Measurements from ENCODE around the gene RSPH9. TPM values are rescaled to one million over a fixed set of nuclear protein-coding genes. Genes with fewer than 3 reads are reported as not detected.
A peak's percentile ranks its signal among the peaks of the same experiment; 100 is the strongest.

The RSPH9 gene, protein sequence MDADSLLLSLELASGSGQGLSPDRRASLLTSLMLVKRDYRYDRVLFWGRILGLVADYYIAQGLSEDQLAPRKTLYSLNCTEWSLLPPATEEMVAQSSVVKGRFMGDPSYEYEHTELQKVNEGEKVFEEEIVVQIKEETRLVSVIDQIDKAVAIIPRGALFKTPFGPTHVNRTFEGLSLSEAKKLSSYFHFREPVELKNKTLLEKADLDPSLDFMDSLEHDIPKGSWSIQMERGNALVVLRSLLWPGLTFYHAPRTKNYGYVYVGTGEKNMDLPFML
- total RNA-seq (ENCODE audit: unreplicated experiment) = not detected
- long read RNA-seq, partial matches to known transcripts = 0 of 1 reads
- long read RNA-seq, other reads (novel, unspliced or antisense) = 1 of 1 reads

DNA sequence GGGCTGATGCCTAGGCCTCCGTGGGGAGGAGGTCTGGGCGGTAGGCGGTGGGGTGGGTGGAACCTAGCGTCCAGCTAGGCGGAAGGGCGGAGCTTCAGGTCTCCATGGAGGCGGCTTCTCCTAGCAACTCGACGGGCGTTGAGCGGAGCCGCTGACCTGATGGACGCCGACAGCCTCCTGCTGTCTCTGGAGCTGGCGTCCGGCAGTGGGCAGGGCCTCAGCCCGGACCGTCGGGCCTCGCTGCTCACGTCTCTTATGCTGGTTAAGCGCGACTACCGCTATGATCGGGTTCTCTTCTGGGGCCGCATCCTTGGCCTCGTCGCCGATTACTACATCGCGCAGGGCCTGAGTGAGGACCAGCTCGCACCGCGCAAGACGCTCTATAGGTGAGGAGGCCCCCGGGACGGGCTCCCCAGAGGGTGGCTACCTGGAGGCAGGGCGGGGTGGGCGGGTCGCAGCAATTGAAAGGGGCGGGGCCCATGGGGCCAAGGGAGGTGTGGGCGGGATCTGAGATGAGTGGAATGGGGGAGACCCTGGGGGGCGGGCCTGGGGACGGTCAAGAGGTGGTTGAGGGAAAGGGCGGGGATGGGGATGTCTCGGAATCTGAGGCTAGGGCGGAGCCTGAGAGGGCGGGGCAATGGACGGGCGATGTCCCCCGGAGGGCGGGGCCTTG, at the start of gene RSPH9:
Gene RSPH9, plus strand, starts transcription at position 97 of the 673 bp plus-strand sequence. Its CDS starts 63 bp downstream, at position 160.
- peak; percentile 61 for DNase-seq (ENCODE audit: low spot score)
- Mint-ChIP-seq H3K36me3 (ENCODE audit: low read depth, unreplicated experiment) (peaks cover 8% of the 10 kb centered on the region), H3K9me3 (ENCODE audit: unreplicated experiment) (no peaks in the 10 kb centered on the region), H3K27ac (ENCODE audit: unreplicated experiment) (peak within 1 kb of the TSS; percentile 78), H3K4me1 (ENCODE audit: unreplicated experiment) (peaks cover 22% of the 10 kb centered on the region), H3K4me3 (ENCODE audit: unreplicated experiment) (peak within 1 kb of the TSS; percentile 85), H3K27me3 (ENCODE audit: unreplicated experiment) (peaks cover 3% of the 10 kb centered on the region)
- no peak for TF ChIP-seq CTCF (IDR thresholded peaks at IDR 0.05; ENCODE audit: unreplicated experiment)

- Mint-ChIP-seq H3K9me3 (ENCODE audit: unreplicated experiment) (no peaks in the 10 kb centered on the region), H3K4me1 (ENCODE audit: unreplicated experiment) (no peaks in the 10 kb centered on the region)
Observed at GRCh38 chr6:43600595-43600994, 44.2 kb upstream of the RSPH9 start.

DNA sequence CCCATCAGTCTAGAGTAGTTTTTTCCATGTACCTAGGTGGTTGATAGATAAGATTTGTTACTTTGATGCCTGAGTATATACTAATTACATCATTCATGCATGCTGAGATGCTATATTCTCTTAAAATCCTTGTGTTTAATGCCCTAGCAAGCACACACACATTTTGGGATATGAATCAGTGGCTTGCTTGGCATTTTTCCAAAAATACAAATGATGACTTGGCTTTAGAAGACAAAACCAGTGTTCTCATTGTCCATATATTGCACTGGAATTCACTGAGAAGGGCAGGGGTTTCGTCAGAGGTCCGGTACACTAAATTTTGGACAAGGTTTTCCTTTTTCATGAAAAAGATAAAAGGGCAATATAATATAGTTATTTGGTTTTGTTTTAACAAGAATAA, 40.7 kb upstream of the RSPH9 start:
- DNase-seq (ENCODE audit: low spot score) = no peak
- Mint-ChIP-seq H3K27ac (ENCODE audit: unreplicated experiment) (no peak overlapping the region), H3K27me3 (ENCODE audit: unreplicated experiment) (peaks cover 2% of the 10 kb centered on the region), H3K4me3 (ENCODE audit: unreplicated experiment) (no peak overlapping the region), H3K4me1 (ENCODE audit: unreplicated experiment) (no peaks in the 10 kb centered on the region), H3K36me3 (ENCODE audit: low read depth, unreplicated experiment) (peaks cover 15% of the 10 kb centered on the region), H3K9me3 (ENCODE audit: unreplicated experiment) (no peaks in the 10 kb centered on the region)
- no peak for TF ChIP-seq CTCF (IDR thresholded peaks at IDR 0.05; ENCODE audit: unreplicated experiment)

More at GRCh38 chr6:43600595-43600994, 44.2 kb upstream of the RSPH9 start:
- no peak for DNase-seq (ENCODE audit: low spot score)
- Mint-ChIP-seq H3K36me3 (ENCODE audit: low read depth, unreplicated experiment) (peaks cover 11% of the 10 kb centered on the region), H3K27ac (ENCODE audit: unreplicated experiment) (no peak overlapping the region), H3K4me3 (ENCODE audit: unreplicated experiment) (no peak overlapping the region), H3K27me3 (ENCODE audit: unreplicated experiment) (peaks cover 2% of the 10 kb centered on the region)
- no peak for TF ChIP-seq CTCF (IDR thresholded peaks at IDR 0.05; ENCODE audit: unreplicated experiment)

- Mint-ChIP-seq H3K4me3 (ENCODE audit: unreplicated experiment) (no peak overlapping the region), H3K27me3 (ENCODE audit: unreplicated experiment) (peaks cover 2% of the 10 kb centered on the region), H3K9me3 (ENCODE audit: unreplicated experiment) (no peaks in the 10 kb centered on the region), H3K4me1 (ENCODE audit: unreplicated experiment) (no peaks in the 10 kb centered on the region), H3K36me3 (ENCODE audit: low read depth, unreplicated experiment) (peaks cover 18% of the 10 kb centered on the region), H3K27ac (ENCODE audit: unreplicated experiment) (no peak overlapping the region)
- no peak for DNase-seq (ENCODE audit: low spot score)
- TF ChIP-seq CTCF (IDR thresholded peaks at IDR 0.05; ENCODE audit: unreplicated experiment) = no peak
Observed at GRCh38 chr6:43606019-43606418, 38.8 kb upstream of the RSPH9 start.

- H3K36me3 Mint-ChIP-seq (ENCODE audit: low read depth, unreplicated experiment) = peaks cover 12% of the 10 kb centered on the region
- no peaks in the 10 kb centered on the region for H3K27me3 Mint-ChIP-seq (ENCODE audit: unreplicated experiment)
- no peak overlapping the region for H3K4me3 Mint-ChIP-seq (ENCODE audit: unreplicated experiment)
- H3K4me1 Mint-ChIP-seq (ENCODE audit: unreplicated experiment) = no peaks in the 10 kb centered on the region
- peak; percentile 73 for DNase-seq (ENCODE audit: low spot score)
- TF ChIP-seq CTCF (IDR thresholded peaks at IDR 0.05; ENCODE audit: unreplicated experiment) = peak; percentile 77
- H3K9me3 Mint-ChIP-seq (ENCODE audit: unreplicated experiment) = no peaks in the 10 kb centered on the region
- no peak overlapping the region for H3K27ac Mint-ChIP-seq (ENCODE audit: unreplicated experiment)
Observed at GRCh38 chr6:43608310-43608763, 36.5 kb upstream of the RSPH9 start.
